HepG2 (cell line): Measurements from ENCODE around the gene CYB5R2. TPM values are rescaled to one million over a fixed set of nuclear protein-coding genes. Genes with fewer than 3 reads are reported as not detected.

Experiments
- CCAR2 ChIP-seq: fragments of 200-400 bp; formaldehyde crosslinking; optimal IDR thresholded peaks from 2 replicates; pipeline ENCODE3; 2018; ENCODE audit warnings: low read depth, mild to moderate bottlenecking, low read length, moderate library complexity
- CTCF ChIP-seq: sonication (generic); formaldehyde crosslinking; IDR thresholded peaks from 2 replicates; pipeline ENCODE4 v1.5.0; 2020; ENCODE audit warnings: mild to moderate bottlenecking, missing genetic modification reagents, moderate library complexity
- HMG20A ChIP-seq: IDR thresholded peaks from 2 replicates; pipeline ENCODE4 v1.6.1; 2016; ENCODE audit warnings: borderline replicate concordance
- ISL2 ChIP-seq: sonication (generic); formaldehyde crosslinking; IDR thresholded peaks from 2 replicates; pipeline ENCODE4 v1.5.0; 2020; ENCODE audit warnings: missing genetic modification reagents
- MYC ChIP-seq: sonication (generic); formaldehyde crosslinking; IDR thresholded peaks from 2 replicates; pipeline ENCODE4 v1.9.0; 2021; ENCODE audit warnings: missing genetic modification reagents, borderline replicate concordance
- PCBP2 ChIP-seq: fragments of 200-400 bp; formaldehyde crosslinking; optimal IDR thresholded peaks from 2 replicates; pipeline ENCODE3; 2018; ENCODE audit warnings: low read length, low read depth; ENCODE audit not compliant: poor library complexity, severe bottlenecking
- RARG ChIP-seq: sonication (generic); formaldehyde crosslinking; IDR thresholded peaks from 2 replicates; pipeline ENCODE4 v1.4.0; 2020; ENCODE audit warnings: low read depth, mild to moderate bottlenecking, missing genetic modification reagents
- USF2 ChIP-seq, 2 experiments: sonication (generic) in 1 of 2; formaldehyde crosslinking in 1 of 2; IDR thresholded peaks; 2 replicates each; pipeline versions ENCODE4 v1.5.1 to v1.6.1; 2011 to 2020; ENCODE audit warnings: borderline replicate concordance in 1 of 2, low read depth in 1 of 2, low read length in 1 of 2, mild to moderate bottlenecking in 1 of 2, missing genetic modification reagents in 1 of 2, moderate library complexity in 1 of 2
- ZMYM4 ChIP-seq: sonication (generic); formaldehyde crosslinking; IDR thresholded peaks from 2 replicates; pipeline ENCODE4 v1.8.1; 2023; ENCODE audit warnings: mild to moderate bottlenecking, missing genetic modification reagents
- ZNF503 ChIP-seq: sonication (generic); formaldehyde crosslinking; IDR thresholded peaks from 2 replicates; pipeline ENCODE4 v1.4.0; 2020; ENCODE audit warnings: missing genetic modification reagents
- ZNF512B ChIP-seq: sonication (generic); formaldehyde crosslinking; IDR thresholded peaks from 2 replicates; pipeline ENCODE4 v1.5.1; 2020; ENCODE audit warnings: missing genetic modification reagents, mild to moderate bottlenecking, borderline replicate concordance
- ZNF543 ChIP-seq: sonication (generic); formaldehyde crosslinking; IDR thresholded peaks from 2 replicates; pipeline ENCODE4 v1.4.0; 2020; ENCODE audit warnings: mild to moderate bottlenecking, missing genetic modification reagents
- ZNF550 ChIP-seq: sonication (generic); formaldehyde crosslinking; IDR thresholded peaks from 2 replicates; pipeline ENCODE4 v1.4.0; 2020; ENCODE audit warnings: mild to moderate bottlenecking, missing genetic modification reagents, borderline replicate concordance
- ZNF772 ChIP-seq: sonication (generic); formaldehyde crosslinking; IDR thresholded peaks from 2 replicates; pipeline ENCODE4 v1.5.0; 2020; ENCODE audit warnings: mild to moderate bottlenecking, missing genetic modification reagents
- ZNF782 ChIP-seq: sonication (generic); formaldehyde crosslinking; IDR thresholded peaks from 2 replicates; pipeline ENCODE4 v1.4.0; 2020; ENCODE audit warnings: missing genetic modification reagents, mild to moderate bottlenecking, borderline replicate concordance
- polyA plus RNA-seq, 8 experiments: library from polyadenylated mRNA; depleted of rRNA in 3 of 8; stranded (reverse) in 7 of 8; unstranded in 1 of 8; fragments of >200 nt; fragmentation: Illumina TruSeq in 4 of 8; extraction: Trizol in 4 of 8; gene quantifications; 2 replicates each; pipeline versions ENCODE4 v1.2.1 to v1.2.3, GENCODE V29; 2011 to 2016; ENCODE audit warnings: low read depth in 4 of 8, missing spikeins in 1 of 8, mixed read lengths in 1 of 8; ENCODE audit not compliant: insufficient read depth in 1 of 8
- total RNA-seq, 5 experiments: library from RNA; depleted of rRNA; stranded (reverse); fragments of >200 nt; fragmentation: Illumina TruSeq; extraction: Trizol; gene quantifications; 2 replicates each; pipeline ENCODE4 v1.2.3, GENCODE V29; 2016; ENCODE audit warnings: low read depth in 1 of 5
- TF ChIP-seq, protein P1 (sequence below): sonication (generic); formaldehyde crosslinking; IDR thresholded peaks from 2 replicates; pipeline ENCODE4 v1.8.1; 2023; ENCODE audit warnings: missing genetic modification reagents, inconsistent platforms, borderline replicate concordance

The CYB5R2 gene
- total and polyA plus RNA-seq, 2 of the 13 experiments (the other 11 are each of a cell fraction or from before 2014, with no cell fraction given) = 0.40 to 0.51 TPM

DNA sequence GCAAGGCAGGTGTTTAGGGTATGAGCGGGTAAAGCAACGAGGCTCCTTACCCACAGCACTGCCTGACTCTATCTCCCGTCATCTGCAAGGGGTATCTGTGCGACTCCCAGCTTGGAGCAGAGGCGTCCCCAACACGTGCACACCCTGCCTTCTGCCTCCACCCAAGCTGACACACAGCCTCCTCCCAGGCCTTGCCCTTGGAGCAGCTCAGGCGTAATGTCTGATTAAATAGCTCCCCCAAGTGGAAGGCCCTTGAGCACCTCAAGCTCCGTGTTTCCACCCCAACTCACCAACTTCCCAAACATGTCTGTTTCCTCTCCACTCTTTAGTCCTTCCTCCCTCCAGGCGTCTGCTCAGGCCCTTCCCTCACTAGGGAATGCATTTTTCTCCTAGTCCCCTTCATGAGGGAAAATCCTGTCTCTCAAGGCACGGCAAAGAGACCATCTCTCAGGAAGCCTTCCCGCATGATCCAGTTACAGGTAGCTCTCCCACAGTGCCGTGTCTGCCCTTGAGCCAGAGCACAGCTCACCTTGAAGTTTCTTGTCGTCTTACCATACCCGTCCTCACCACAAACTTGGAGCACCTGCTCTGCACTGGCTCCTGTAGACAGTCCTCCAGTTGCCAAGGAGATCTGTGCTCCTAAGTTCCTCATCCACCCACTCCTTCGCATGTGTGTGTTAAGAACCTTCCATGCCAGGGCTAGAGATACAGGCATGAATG is 15.8 kb downstream of the CYB5R2 start (continued):
- TF ChIP-seq HMG20A (no peak), CCAR2 (no peak), RARG (CRISPR knock-in tag) (no peak), ZNF772 (CRISPR knock-in tag) (no peak), MYC (CRISPR knock-in tag) (no peak), ZNF503 (CRISPR knock-in tag) (no peak), ZNF550 (no peak), CTCF (CRISPR knock-in tag) (peak; percentile 89), PCBP2 (no peak), ZNF512B (CRISPR knock-in tag) (no peak), ZMYM4 (CRISPR knock-in tag) (no peak), ZNF782 (CRISPR knock-in tag) (no peak), USF2 (IDR thresholded peaks at IDR 0.05; ENCODE audit: low read depth, low read length) (no peak), USF2 (CRISPR knock-in tag; IDR thresholded peaks at IDR 0.05; ENCODE audit: borderline replicate concordance) (no peak), ISL2 (CRISPR knock-in tag) (no peak), ZNF543 (CRISPR knock-in tag) (no peak)
- TF ChIP-seq, protein P1, sequence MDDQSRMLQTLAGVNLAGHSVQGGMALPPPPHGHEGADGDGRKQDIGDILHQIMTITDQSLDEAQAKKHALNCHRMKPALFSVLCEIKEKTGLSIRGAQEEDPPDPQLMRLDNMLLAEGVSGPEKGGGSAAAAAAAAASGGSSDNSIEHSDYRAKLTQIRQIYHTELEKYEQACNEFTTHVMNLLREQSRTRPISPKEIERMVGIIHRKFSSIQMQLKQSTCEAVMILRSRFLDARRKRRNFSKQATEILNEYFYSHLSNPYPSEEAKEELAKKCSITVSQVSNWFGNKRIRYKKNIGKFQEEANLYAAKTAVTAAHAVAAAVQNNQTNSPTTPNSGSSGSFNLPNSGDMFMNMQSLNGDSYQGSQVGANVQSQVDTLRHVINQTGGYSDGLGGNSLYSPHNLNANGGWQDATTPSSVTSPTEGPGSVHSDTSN = no peak
